PC-3 (cell line): ENCODE results near the gene PTPRE. TPM values are rescaled to one million over a fixed set of nuclear protein-coding genes. Genes with fewer than 3 reads are reported as not detected.

Experiments
- ATAC-seq: fragments of 200-7000 bp; cut with Tn5 transposase; 2 replicates; pipeline ENCODE4 v1.9.1; 2020; ENCODE audit warnings: mild to moderate bottlenecking, moderate library complexity
- BruUV-seq: library from RNA; stranded (reverse); fragments of 400-500 nt; replicated peaks from 2 replicates; lab custom pipeline; 2021; lab: Mats Ljungman, UMichigan
- CTCF ChIA-PET: fragments of 300-600 bp; sonication (Branson Sonifier 250); formaldehyde crosslinking; loops from one replicate; lab custom pipeline; 2022; ENCODE audit warnings: antibody characterized with exemption; lab: Charles Lee
- POLR2A ChIA-PET: fragments of 300-600 bp; sonication (Branson Sonifier 250); formaldehyde crosslinking; loops from one replicate; lab custom pipeline; 2022; ENCODE audit warnings: antibody characterized with exemption; ENCODE audit not compliant: unreplicated experiment; lab: Charles Lee
- DNase-seq: peaks from one replicate; pipeline ENCODE4 v3.0.0-alpha.2; 2015
- H2AFZ ChIP-seq: fragments of 300-600 bp; sonication (generic); 2 replicates; pipeline ENCODE4 v1.6.0; 2016; ENCODE audit warnings: antibody characterized with exemption, low read length
- H3F3A ChIP-seq: fragments of 300-600 bp; sonication (generic); one replicate; pipeline ENCODE4 v1.6.0; 2017; ENCODE audit warnings: antibody characterized with exemption, low read length, control low read depth, mild to moderate bottlenecking; ENCODE audit not compliant: unreplicated experiment
- H3K27ac ChIP-seq: fragments of 300-600 bp; sonication (generic); 2 replicates; pipeline ENCODE4 v1.5.1; 2016; ENCODE audit warnings: mild to moderate bottlenecking, low read length
- H3K27me3 ChIP-seq: fragments of 300-600 bp; sonication (generic); 2 replicates; pipeline ENCODE4 v1.6.1; 2016; ENCODE audit warnings: low read length, mixed read lengths
- H3K36me3 ChIP-seq: fragments of 300-600 bp; sonication (generic); 2 replicates; pipeline ENCODE4 v1.6.1; 2016; ENCODE audit warnings: low read depth, mixed run types, low read length, mixed read lengths
- H3K4me1 ChIP-seq: fragments of 300-600 bp; sonication (generic); 2 replicates; pipeline ENCODE4 v1.5.1; 2016; ENCODE audit warnings: low read length; ENCODE audit not compliant: insufficient read depth
- H3K4me2 ChIP-seq: fragments of 300-600 bp; sonication (generic); 2 replicates; pipeline ENCODE4 v1.6.0; 2016; ENCODE audit warnings: low read length
- H3K4me3 ChIP-seq: fragments of 300-600 bp; sonication (generic); 2 replicates; pipeline ENCODE4 v1.5.1; 2016; ENCODE audit warnings: mild to moderate bottlenecking, low read length, mixed read lengths
- H3K79me2 ChIP-seq: fragments of 300-600 bp; sonication (generic); 2 replicates; pipeline ENCODE4 v1.6.1; 2017; ENCODE audit warnings: low read length, mixed read lengths
- H3K9ac ChIP-seq: fragments of 300-600 bp; sonication (generic); 2 replicates; pipeline ENCODE4 v1.6.0; 2016; ENCODE audit warnings: mild to moderate bottlenecking, low read length
- H3K9me2 ChIP-seq: fragments of 300-600 bp; sonication (generic); replicated peaks from 2 replicates; pipeline ENCODE4 v1.6.1; 2016; ENCODE audit warnings: mixed run types, low read length, mixed read lengths
- H3K9me3 ChIP-seq: fragments of 300-600 bp; sonication (generic); 2 replicates; pipeline ENCODE4 v1.6.1; 2016; ENCODE audit warnings: low read length, mixed read lengths
- H4K20me1 ChIP-seq: fragments of 300-600 bp; sonication (generic); 2 replicates; pipeline ENCODE4 v1.6.1; 2016; ENCODE audit warnings: low read length, mixed read lengths
- CTCF ChIP-seq: fragments of 300-600 bp; sonication (generic); conservative IDR thresholded peaks from 2 replicates; pipeline ENCODE4 v1.5.1; 2017; ENCODE audit warnings: antibody characterized with exemption, low read depth, mild to moderate bottlenecking, low read length
- EZH2 ChIP-seq: fragments of 300-600 bp; sonication (generic); IDR thresholded peaks from one replicate; pipeline ENCODE4 v1.6.1; 2017; ENCODE audit warnings: antibody characterized with exemption, mild to moderate bottlenecking, low read length; ENCODE audit not compliant: unreplicated experiment
- EZH2phosphoT487 ChIP-seq: fragments of 300-600 bp; sonication (generic); IDR thresholded peaks from 2 replicates; pipeline ENCODE4 v1.6.1; 2018; ENCODE audit warnings: mild to moderate bottlenecking, antibody characterized with exemption, low read length, borderline replicate concordance
- intact Hi-C: fragments of 100-400 bp; cut with micrococcal nuclease; formaldehyde crosslinking; loops from 2 replicates; pipeline ENCODE4 v1.9.0; 2023
- total RNA-seq: library from RNA; depleted of rRNA; stranded (reverse); fragments of >200 nt; gene quantifications from 2 replicates; pipeline ENCODE4 v1.2.3, GENCODE V29; 2014

Gene PTPRE
- total RNA-seq, 1 experiment from 2014 or later = 3.1 TPM

GRCh38 chr10:128073890-128074289 is 167.0 kb downstream of the PTPRE start:
- no peak for TF ChIP-seq EZH2
- TF ChIP-seq EZH2phosphoT487 = no peak
- TF ChIP-seq CTCF = no peak
- no peak for DNase-seq
- Histone ChIP-seq H3K27ac (no peak overlapping the region), H3K79me2 (no peaks in the 10 kb centered on the region), H3K9me2 (no peaks in the 10 kb centered on the region), H3K4me2 (no peak overlapping the region), H3K9ac (no peak overlapping the region), H2AFZ (no peak overlapping the region), H3K4me1 (no peaks in the 10 kb centered on the region), H3K36me3 (no peaks in the 10 kb centered on the region), H3K27me3 (no peaks in the 10 kb centered on the region), H3K9me3 (no peaks in the 10 kb centered on the region), H3F3A (no peaks in the 10 kb centered on the region), H4K20me1 (no peaks in the 10 kb centered on the region), H3K4me3 (no peak overlapping the region)
- ChIA-PET POLR2A (no interaction called here), CTCF (no interaction called here)
- BruUV-seq = no TSS peak
- intact Hi-C loops = no loop called here
- ATAC-seq = no peak

GRCh38 chr10:128074589-128074988 is 167.7 kb downstream of the PTPRE start:
- Histone ChIP-seq H3K9me2 (no peaks in the 10 kb centered on the region), H3K27ac (no peak overlapping the region), H4K20me1 (no peaks in the 10 kb centered on the region), H3K36me3 (no peaks in the 10 kb centered on the region), H3K4me1 (no peaks in the 10 kb centered on the region), H3F3A (no peaks in the 10 kb centered on the region), H3K79me2 (no peaks in the 10 kb centered on the region), H3K4me3 (no peak overlapping the region), H3K27me3 (no peaks in the 10 kb centered on the region), H3K9me3 (no peaks in the 10 kb centered on the region), H2AFZ (no peak overlapping the region), H3K4me2 (no peak overlapping the region), H3K9ac (no peak overlapping the region)
- no TSS peak for BruUV-seq
- DNase-seq = no peak
- ATAC-seq = no peak
- TF ChIP-seq EZH2 = no peak
- TF ChIP-seq EZH2phosphoT487 = no peak
- TF ChIP-seq CTCF = no peak
- POLR2A ChIA-PET = no interaction called here
- CTCF ChIA-PET = no interaction called here
- intact Hi-C loops = no loop called here

- POLR2A ChIA-PET = no interaction called here
- H3K4me2 ChIP-seq = no peak overlapping the region
- H2AFZ ChIP-seq = no peak overlapping the region
- no peaks in the 10 kb centered on the region for H3K4me1 ChIP-seq
- no peak overlapping the region for H3K4me3 ChIP-seq
- no peaks in the 10 kb centered on the region for H3K79me2 ChIP-seq
- no peak for DNase-seq
- H3K9ac ChIP-seq = no peak overlapping the region
- H3K9me2 ChIP-seq = no peaks in the 10 kb centered on the region
- CTCF ChIA-PET = no interaction called here
- no peaks in the 10 kb centered on the region for H3K9me3 ChIP-seq
- TF ChIP-seq EZH2phosphoT487 (no peak), EZH2 (no peak), CTCF (no peak)
- intact Hi-C loops = no loop called here
- no peaks in the 10 kb centered on the region for H3F3A ChIP-seq
- no peaks in the 10 kb centered on the region for H4K20me1 ChIP-seq
- ATAC-seq = no peak
- no peak overlapping the region for H3K27ac ChIP-seq
- no peaks in the 10 kb centered on the region for H3K36me3 ChIP-seq
- no peaks in the 10 kb centered on the region for H3K27me3 ChIP-seq
- no TSS peak for BruUV-seq
These were observed 170.4 kb downstream of the PTPRE start for GRCh38 chr10:128077155-128077875.
